ENCODE data around the gene CTNNBIP1. TPM values are rescaled to one million over a fixed set of nuclear protein-coding genes. Genes with fewer than 3 reads are reported as not detected.

CTNNBIP1 gene
- total RNA-seq, 2 experiments from 2014 or later = 9.0 to 9.6 TPM

DNA sequence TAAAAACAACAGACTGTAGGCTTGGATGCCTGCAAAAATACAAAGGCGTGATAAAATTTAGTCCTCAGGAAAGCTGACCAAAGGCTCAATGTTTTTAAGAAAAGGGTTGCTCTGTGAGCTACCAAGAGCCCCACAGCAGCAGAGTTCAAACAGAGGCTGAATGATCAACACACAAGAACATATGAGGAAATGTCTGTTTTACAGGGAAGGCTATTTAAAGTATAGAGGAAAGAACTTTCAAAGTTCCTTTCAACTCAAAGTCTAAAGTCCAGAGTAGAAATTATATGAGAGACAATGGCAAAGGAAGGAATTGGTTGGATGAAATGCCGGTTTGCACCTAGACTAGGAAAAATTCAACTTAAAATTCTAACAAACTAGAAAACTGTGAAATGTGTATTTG, 94.9 kb downstream of the CTNNBIP1 start:
- intact Hi-C loops (cut with micrococcal nuclease) = no loop called here
- POLR2A ChIA-PET = interaction anchor here (0.5 to 0.6 kb wide), 2 partner anchors 15 to 67 kb away, joined by 3 read pairs; no protein-coding TSS in a partner anchor
- ATAC-seq (no peak), DNase-seq (no peak)
- H3K36me3 Mint-ChIP-seq (ENCODE audit: low read depth) = no peaks in the 10 kb centered on the region
- no peak overlapping the region for H3K4me3 Mint-ChIP-seq
- CTCF ChIA-PET = interaction anchor here (1.2 to 4.8 kb wide), 3 partner anchors 9 to 53 kb away, joined by 3 to 25 read pairs (median 4); no protein-coding TSS in a partner anchor
- H3K4me1 Mint-ChIP-seq (ENCODE audit: low read depth) = peaks cover 5% of the 10 kb centered on the region
- TF ChIP-seq, protein P1, sequence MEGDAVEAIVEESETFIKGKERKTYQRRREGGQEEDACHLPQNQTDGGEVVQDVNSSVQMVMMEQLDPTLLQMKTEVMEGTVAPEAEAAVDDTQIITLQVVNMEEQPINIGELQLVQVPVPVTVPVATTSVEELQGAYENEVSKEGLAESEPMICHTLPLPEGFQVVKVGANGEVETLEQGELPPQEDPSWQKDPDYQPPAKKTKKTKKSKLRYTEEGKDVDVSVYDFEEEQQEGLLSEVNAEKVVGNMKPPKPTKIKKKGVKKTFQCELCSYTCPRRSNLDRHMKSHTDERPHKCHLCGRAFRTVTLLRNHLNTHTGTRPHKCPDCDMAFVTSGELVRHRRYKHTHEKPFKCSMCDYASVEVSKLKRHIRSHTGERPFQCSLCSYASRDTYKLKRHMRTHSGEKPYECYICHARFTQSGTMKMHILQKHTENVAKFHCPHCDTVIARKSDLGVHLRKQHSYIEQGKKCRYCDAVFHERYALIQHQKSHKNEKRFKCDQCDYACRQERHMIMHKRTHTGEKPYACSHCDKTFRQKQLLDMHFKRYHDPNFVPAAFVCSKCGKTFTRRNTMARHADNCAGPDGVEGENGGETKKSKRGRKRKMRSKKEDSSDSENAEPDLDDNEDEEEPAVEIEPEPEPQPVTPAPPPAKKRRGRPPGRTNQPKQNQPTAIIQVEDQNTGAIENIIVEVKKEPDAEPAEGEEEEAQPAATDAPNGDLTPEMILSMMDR (IDR thresholded peaks at IDR 0.05) = no peak
- no peak overlapping the region for H3K27ac Mint-ChIP-seq
- H3K9me3 Mint-ChIP-seq = no peaks in the 10 kb centered on the region
- H3K27me3 Mint-ChIP-seq = no peaks in the 10 kb centered on the region

DNA sequence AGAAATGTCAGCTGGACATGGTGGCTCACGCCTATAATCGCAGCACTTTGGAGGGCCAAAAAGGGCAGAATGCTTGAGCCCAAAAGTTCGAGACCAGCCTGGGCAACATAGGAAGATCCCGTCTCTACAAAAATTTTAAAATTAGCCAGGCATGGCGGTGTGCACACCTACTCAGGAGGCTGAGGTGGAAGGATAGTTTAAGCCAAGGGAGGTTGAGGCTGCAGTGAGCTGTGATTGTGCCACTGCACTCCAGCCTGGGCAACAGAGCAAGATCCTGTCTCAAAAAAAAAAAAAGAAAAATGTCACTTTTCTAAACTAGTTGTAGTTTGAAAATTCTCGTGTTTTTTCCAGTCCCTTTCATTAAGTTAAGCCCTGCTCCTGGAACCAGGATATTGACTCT, 95.5 kb downstream of the CTNNBIP1 start:
- TF ChIP-seq, protein P1 (IDR thresholded peaks at IDR 0.05) = no peak
- ATAC-seq (no peak), DNase-seq (no peak)
- Mint-ChIP-seq H3K36me3 (ENCODE audit: low read depth) (no peaks in the 10 kb centered on the region), H3K4me3 (no peak overlapping the region), H3K9me3 (no peaks in the 10 kb centered on the region), H3K4me1 (ENCODE audit: low read depth) (peaks cover 5% of the 10 kb centered on the region), H3K27ac (no peak overlapping the region), H3K27me3 (no peaks in the 10 kb centered on the region)
- ChIA-PET CTCF (interaction anchor here (1.6 to 4.8 kb wide), 2 partner anchors 9 to 30 kb away, joined by 4 to 25 read pairs; no protein-coding TSS in a partner anchor), POLR2A (interaction anchor here (0.5 to 0.6 kb wide), 3 partner anchors 53 to 191 kb away, joined by 3 read pairs; no protein-coding TSS in a partner anchor)
- intact Hi-C loops (cut with micrococcal nuclease) = no loop called here

DNA sequence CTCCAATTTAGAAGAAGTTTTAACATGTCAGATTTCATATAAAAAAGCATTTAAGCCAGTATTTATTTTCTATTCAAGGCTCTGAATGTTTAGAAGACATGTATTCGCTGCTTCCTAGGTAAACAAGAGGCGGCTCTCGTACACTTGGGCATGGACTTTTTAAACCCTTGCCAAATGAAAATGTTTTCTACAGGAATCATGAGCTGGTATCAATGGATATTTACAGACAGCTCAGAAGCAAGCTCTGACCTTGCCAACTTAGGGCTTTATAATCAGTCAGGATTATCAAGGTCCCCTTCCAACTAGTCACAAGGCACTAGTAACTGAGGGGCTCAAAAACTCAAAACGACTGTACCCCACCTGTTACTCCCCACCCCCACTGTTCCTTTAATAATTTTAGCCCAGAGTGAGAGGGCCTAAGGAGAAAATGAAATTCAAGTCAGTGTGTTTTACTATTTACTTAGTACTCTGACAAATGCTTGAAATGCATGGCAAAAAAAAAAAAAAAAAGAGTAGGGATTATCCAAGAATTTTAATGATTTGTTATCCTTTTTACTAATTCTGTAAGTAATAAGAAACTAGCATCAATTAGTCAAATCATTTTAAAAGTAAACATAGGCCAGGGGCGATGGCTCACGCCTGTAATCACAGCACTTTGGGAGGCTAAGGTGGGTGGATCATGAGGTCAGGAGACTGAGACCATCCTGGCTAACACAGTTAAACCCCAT, 98.7 kb downstream of the CTNNBIP1 start:
- CTCF ChIA-PET = interaction anchor here (1.4 to 2.5 kb wide), 2 partner anchors 27 kb away, joined by 4 to 8 read pairs; no protein-coding TSS in a partner anchor
- H3K36me3 Mint-ChIP-seq (ENCODE audit: low read depth) = no peaks in the 10 kb centered on the region
- H3K4me1 Mint-ChIP-seq (ENCODE audit: low read depth) = peaks cover 25% of the 10 kb centered on the region
- no peaks in the 10 kb centered on the region for H3K9me3 Mint-ChIP-seq
- H3K4me3 Mint-ChIP-seq = no peak overlapping the region
- no peaks in the 10 kb centered on the region for H3K27me3 Mint-ChIP-seq
- intact Hi-C loops (cut with micrococcal nuclease) = no loop called here
- TF ChIP-seq, protein P1 (IDR thresholded peaks at IDR 0.05) = no peak
- no peak for ATAC-seq
- POLR2A ChIA-PET = interaction anchor here (0.8 kb wide), 1 partner anchor 32 kb away, joined by 3 read pairs; no protein-coding TSS in a partner anchor
- DNase-seq = no peak
- H3K27ac Mint-ChIP-seq = no peak overlapping the region

DNA sequence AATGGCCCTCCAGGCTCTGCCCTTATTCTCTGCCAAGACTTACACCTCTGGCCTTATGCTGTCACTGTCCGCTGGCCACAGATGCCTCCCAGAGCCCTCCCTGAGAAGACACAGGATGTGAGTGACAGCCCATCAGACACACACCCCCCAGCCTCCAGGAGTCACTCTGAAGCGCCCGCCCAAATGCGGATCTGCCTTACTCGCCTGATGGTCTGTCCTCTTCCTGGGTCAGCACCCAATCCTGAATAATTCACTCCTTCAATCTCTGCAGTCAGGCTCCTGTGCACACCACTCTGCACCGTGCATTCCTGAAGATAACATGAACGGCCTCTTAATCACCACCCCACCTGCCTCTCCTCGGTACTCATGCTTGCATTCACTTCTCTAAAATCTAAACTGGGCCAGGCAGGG, 101.0 kb downstream of the CTNNBIP1 start:
- ChIA-PET POLR2A (no interaction called here), CTCF (interaction anchor here (1.0 to 1.7 kb wide), 2 partner anchors 23 to 24 kb away, joined by 3 to 5 read pairs; no protein-coding TSS in a partner anchor)
- H3K9me3 Mint-ChIP-seq = no peaks in the 10 kb centered on the region
- no peaks in the 10 kb centered on the region for H3K27me3 Mint-ChIP-seq
- intact Hi-C loops (cut with micrococcal nuclease) = no loop called here
- no peak for DNase-seq
- ATAC-seq = no peak
- TF ChIP-seq, protein P1 (IDR thresholded peaks at IDR 0.05) = no peak
- peaks cover 31% of the 10 kb centered on the region for H3K4me1 Mint-ChIP-seq (ENCODE audit: low read depth)
- H3K4me3 Mint-ChIP-seq = no peak overlapping the region
- H3K27ac Mint-ChIP-seq = no peak overlapping the region
- no peaks in the 10 kb centered on the region for H3K36me3 Mint-ChIP-seq (ENCODE audit: low read depth)

DNA sequence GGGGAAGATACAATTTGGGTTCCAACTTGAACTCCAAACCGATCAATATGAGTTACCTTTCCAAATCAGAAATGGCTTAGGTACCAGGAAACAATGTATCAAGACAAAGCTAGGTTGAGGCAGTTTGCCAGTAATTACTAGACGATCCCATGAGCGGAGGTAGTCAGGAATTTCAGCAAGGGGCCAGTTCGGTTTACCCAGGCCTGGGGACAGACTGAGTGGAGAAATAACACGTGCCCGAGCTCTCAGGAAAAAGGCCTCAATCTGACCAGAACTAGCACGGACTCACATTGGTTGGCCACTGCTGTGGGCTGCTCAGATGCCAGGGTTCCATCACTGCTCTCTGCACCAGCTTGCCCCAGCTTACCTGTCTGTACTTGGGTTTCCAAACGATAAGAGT, 101.6 kb downstream of the CTNNBIP1 start:
- Mint-ChIP-seq H3K27ac (no peak overlapping the region), H3K36me3 (ENCODE audit: low read depth) (no peaks in the 10 kb centered on the region), H3K27me3 (no peaks in the 10 kb centered on the region), H3K4me1 (ENCODE audit: low read depth) (peaks cover 31% of the 10 kb centered on the region), H3K9me3 (no peaks in the 10 kb centered on the region), H3K4me3 (no peak overlapping the region)
- intact Hi-C loops (cut with micrococcal nuclease) = no loop called here
- TF ChIP-seq, protein P1 (IDR thresholded peaks at IDR 0.05) = no peak
- POLR2A ChIA-PET = interaction anchor here (0.5 kb wide), 1 partner anchor 18 kb away, joined by 3 read pairs; no protein-coding TSS in a partner anchor
- DNase-seq = no peak
- CTCF ChIA-PET = interaction anchor here (1.0 to 1.7 kb wide), 2 partner anchors 22 to 24 kb away, joined by 3 to 5 read pairs; no protein-coding TSS in a partner anchor
- ATAC-seq = no peak
